Testis (tissue), 2 donors: Measurements from ENCODE around the gene PI4K2A.

Experiments used
- CTCF ChIP-seq, 3 experiments: fragments of 450-650 bp in 2 of 3; fragments of 200-600 bp in 1 of 3; sonication (generic) in 1 of 3; IDR thresholded peaks; one replicate each; pipeline ENCODE4 v1.5.1; 2016 to 2019; ENCODE audit warnings: antibody characterized with exemption in 3 of 3, mild to moderate bottlenecking in 2 of 3, moderate library complexity in 1 of 3
- POLR2A ChIP-seq: fragments of 450-650 bp; IDR thresholded peaks from one replicate; pipeline ENCODE4 v1.6.1; 2017; ENCODE audit warnings: antibody characterized with exemption, mild to moderate bottlenecking, moderate library complexity

GRCh38 chr10:97590748-97591495 is 49.5 kb upstream of the PI4K2A start:
- TF ChIP-seq CTCF (IDR thresholded peaks at IDR 0.05) (no peak), POLR2A (no peak)
